HCT116 (cell line): Measurements from ENCODE around the gene NLRP14. TPM values are rescaled to one million over a fixed set of nuclear protein-coding genes. Genes with fewer than 3 reads are reported as not detected.

Source experiments
- ATAC-seq: fragments of 200-7000 bp; cut with Tn5 transposase; 2 replicates; pipeline ENCODE4 v1.9.1; 2020; ENCODE audit warnings: mild to moderate bottlenecking, moderate library complexity
- BruUV-seq: library from RNA; stranded (reverse); fragments of 400-500 nt; replicated peaks from 2 replicates; lab custom pipeline; 2021; lab: Mats Ljungman, UMichigan
- CTCF ChIA-PET: fragments of 300-600 bp; sonication (Branson Sonifier 250); formaldehyde crosslinking; loops from one replicate; lab custom pipeline; 2021; ENCODE audit warnings: antibody characterized with exemption; lab: Charles Lee
- POLR2A ChIA-PET: fragments of 300-600, 350-600 bp; sonication (Branson Sonifier 250); formaldehyde crosslinking; loops from one replicate; lab custom pipeline; 2021; ENCODE audit warnings: antibody characterized with exemption; lab: Charles Lee
- RAD21 ChIA-PET, 2 experiments: fragments of 300-600 bp; sonication (Branson Sonifier 250); formaldehyde crosslinking; loops; one replicate each; lab custom pipeline; 2023; ENCODE audit warnings: low total read pairs in 2 of 2; ENCODE audit not compliant: uncharacterized antibody in 2 of 2, unreplicated experiment in 2 of 2, low non-redundant PET in 1 of 2; lab: Charles Lee
- DNase-seq: peaks from one replicate; pipeline ENCODE4 v3.0.0-alpha.2; 2010; ENCODE audit warnings: low read depth, low spot score
- H2AFZ ChIP-seq: fragments of 200-600 bp; shearing (Covaris generic), sonication (generic); 2 replicates; pipeline ENCODE4 v1.6.1; 2017; ENCODE audit warnings: low read depth, mixed run types, mixed read lengths, antibody characterized with exemption, low read length; ENCODE audit not compliant: poor library complexity, severe bottlenecking
- H3K27ac ChIP-seq: 2 replicates; pipeline ENCODE4 v1.5.1; 2012; ENCODE audit warnings: low read depth, low read length
- H3K27me3 ChIP-seq: fragments of 200-600 bp; sonication (generic); 2 replicates; pipeline ENCODE4 v1.6.1; 2016; ENCODE audit warnings: mixed run types, low read length, mixed read lengths; ENCODE audit not compliant: insufficient read depth
- H3K36me3 ChIP-seq, 2 experiments: fragments of 200-500 bp in 1 of 2; fragments of 200-600 bp in 1 of 2; sonication (Bioruptor generic) in 1 of 2; sonication (generic) in 1 of 2; 2 replicates each; pipeline versions ENCODE4 v1.5.1 to v1.6.1; 2014 to 2016; ENCODE audit warnings: low read length in 2 of 2, inconsistent platforms in 1 of 2, mixed read lengths in 1 of 2, mixed run types in 1 of 2; ENCODE audit not compliant: insufficient read depth in 2 of 2, control insufficient read depth in 1 of 2
- H3K4me1 ChIP-seq, 2 experiments: fragments of 200-600 bp in 1 of 2; sonication (generic) in 1 of 2; 2 replicates each; pipeline versions ENCODE4 v1.5.1 to v1.6.1; 2012 to 2017; ENCODE audit warnings: low read length in 2 of 2, inconsistent platforms in 1 of 2, mild to moderate bottlenecking in 1 of 2, mixed read lengths in 1 of 2, mixed run types in 1 of 2, moderate library complexity in 1 of 2; ENCODE audit not compliant: insufficient read depth in 2 of 2, control insufficient read depth in 1 of 2
- H3K4me2 ChIP-seq: fragments of 200-600 bp; sonication (generic); 2 replicates; pipeline ENCODE4 v1.6.1; 2017; ENCODE audit warnings: mixed run types, low read length, mixed read lengths
- H3K4me3 ChIP-seq, 2 experiments: fragments of 200-600 bp in 1 of 2; sonication (generic) in 1 of 2; replicated peaks in 1 of 2; 2 replicates each; pipeline ENCODE4 v1.5.1; 2011 to 2016; ENCODE audit warnings: low read length in 2 of 2, control low read depth in 1 of 2, low read depth in 1 of 2, mild to moderate bottlenecking in 1 of 2, mixed read lengths in 1 of 2, mixed run types in 1 of 2
- H3K79me2 ChIP-seq: fragments of 200-600 bp; sonication (generic); 2 replicates; pipeline ENCODE4 v1.6.1; 2017; ENCODE audit warnings: mild to moderate bottlenecking, mixed run types, low read length, moderate library complexity, mixed read lengths; ENCODE audit not compliant: insufficient read depth
- H3K9ac ChIP-seq: fragments of 200-600 bp; sonication (generic); 2 replicates; pipeline ENCODE4 v1.6.1; 2016; ENCODE audit warnings: low read length, mixed read lengths
- H3K9me2 ChIP-seq: fragments of 200-600 bp; sonication (generic), shearing (Covaris generic); 2 replicates; pipeline ENCODE4 v1.6.1; 2017; ENCODE audit warnings: mixed run types, mild to moderate bottlenecking, moderate library complexity; ENCODE audit not compliant: insufficient read depth
- H3K9me3 ChIP-seq, 2 experiments: fragments of 200-500 bp in 1 of 2; fragments of 200-600 bp in 1 of 2; sonication (Bioruptor generic) in 1 of 2; sonication (generic) in 1 of 2; 2 replicates each; pipeline ENCODE4 v1.6.1; 2014 to 2017; ENCODE audit warnings: low read length in 2 of 2, mixed read lengths in 2 of 2, inconsistent platforms in 1 of 2, low read depth in 1 of 2, mild to moderate bottlenecking in 1 of 2, mixed run types in 1 of 2, moderate library complexity in 1 of 2; ENCODE audit not compliant: control insufficient read depth in 1 of 2, insufficient read depth in 1 of 2
- H4K20me1 ChIP-seq: fragments of 200-600 bp; sonication (generic), shearing (Covaris generic); 2 replicates; pipeline ENCODE4 v1.6.1; 2017; ENCODE audit warnings: mixed run types, mild to moderate bottlenecking, moderate library complexity; ENCODE audit not compliant: insufficient read depth
- CBX3 ChIP-seq: IDR thresholded peaks from 2 replicates; pipeline ENCODE4 v1.6.1; 2012; ENCODE audit warnings: low read depth
- CEBPB ChIP-seq: IDR thresholded peaks from 2 replicates; pipeline ENCODE4 v1.6.1; 2012; ENCODE audit warnings: low read depth
- EGR1 ChIP-seq: IDR thresholded peaks from 2 replicates; pipeline ENCODE4 v1.6.1; 2012; ENCODE audit warnings: low read depth
- EZH2phosphoT487 ChIP-seq: fragments of 200-600 bp; IDR thresholded peaks from 2 replicates; pipeline ENCODE4 v1.6.1; 2018; ENCODE audit warnings: antibody characterized with exemption, borderline replicate concordance
- POLR2A ChIP-seq: IDR thresholded peaks from 2 replicates; pipeline ENCODE4 v1.7.0; 2011; ENCODE audit warnings: borderline replicate concordance; ENCODE audit not compliant: insufficient read depth, insufficient read length; ENCODE audit errors: extremely low read depth
- RAD21 ChIP-seq: IDR thresholded peaks from 2 replicates; pipeline ENCODE4 v1.6.1; 2012; ENCODE audit warnings: low read depth, mild to moderate bottlenecking
- TCF7L2 ChIP-seq: IDR thresholded peaks from 2 replicates; pipeline ENCODE4 v1.7.0; 2011; ENCODE audit warnings: borderline replicate concordance, inconsistent platforms; ENCODE audit not compliant: insufficient read depth, insufficient read length; ENCODE audit errors: extremely low read depth
- YY1 ChIP-seq: IDR thresholded peaks from 2 replicates; pipeline ENCODE4 v1.6.1; 2011; ENCODE audit warnings: low read length, low read depth, moderate library complexity, mild to moderate bottlenecking; ENCODE audit not compliant: insufficient replicate concordance; ENCODE audit errors: extremely low read depth
- intact Hi-C: fragments of 100-400 bp; cut with micrococcal nuclease; formaldehyde crosslinking; loops from 2 replicates; pipeline ENCODE4 v1.10.0; 2022
- total RNA-seq: library from RNA; stranded (reverse); gene quantifications from one replicate; pipeline ENCODE4 v1.2.1, GENCODE V29; 2021; ENCODE audit not compliant: unreplicated experiment
- TF ChIP-seq, protein P1 (sequence below), 3 experiments: fragments of 200-600 bp in 1 of 3; sonication (generic) in 1 of 3; IDR thresholded peaks in 2 of 3; conservative IDR thresholded peaks in 1 of 3; 2 replicates each; pipeline ENCODE4 v1.5.1; 2012 to 2017; ENCODE audit warnings: low read depth in 2 of 3, low read length in 2 of 3, antibody characterized with exemption in 1 of 3, borderline replicate concordance in 1 of 3, control low read depth in 1 of 3, mild to moderate bottlenecking in 1 of 3, mixed read lengths in 1 of 3, mixed run types in 1 of 3, moderate library complexity in 1 of 3; ENCODE audit not compliant: insufficient read depth in 1 of 3
- TF ChIP-seq, protein P2 (sequence below): IDR thresholded peaks from 2 replicates; pipeline ENCODE4 v1.6.1; 2012; ENCODE audit warnings: low read depth
- TF ChIP-seq, protein P3 (sequence below): IDR thresholded peaks from 2 replicates; pipeline ENCODE4 v1.6.1; 2011; ENCODE audit warnings: mild to moderate bottlenecking, low read length, moderate library complexity; ENCODE audit not compliant: insufficient replicate concordance; ENCODE audit errors: extremely low read depth

Gene NLRP14
- total RNA-seq, 1 experiment from 2014 or later: 0.49 TPM

- no peaks in the 10 kb centered on the region for H3K9me2 ChIP-seq
- H3K4me3 ChIP-seq: no peak overlapping the region
- H3K9ac ChIP-seq: no peak overlapping the region
- H4K20me1 ChIP-seq: no peaks in the 10 kb centered on the region
- no peaks in the 10 kb centered on the region for H3K79me2 ChIP-seq
- H3K27ac ChIP-seq: no peak overlapping the region
- H2AFZ ChIP-seq: no peak overlapping the region
- ChIA-PET CTCF (no interaction called here), POLR2A (no interaction called here), RAD21 (no interaction called here)
- DNase-seq: no peak
- no peak overlapping the region for H3K4me2 ChIP-seq
- no peak for ATAC-seq
- no peaks in the 10 kb centered on the region for H3K27me3 ChIP-seq
- BruUV-seq: no TSS peak
- TF ChIP-seq CEBPB (no peak), EGR1 (no peak), RAD21 (no peak), EZH2phosphoT487 (no peak), YY1 (no peak), POLR2A (no peak), TCF7L2 (no peak), CBX3 (no peak)
- TF ChIP-seq, protein P1, sequence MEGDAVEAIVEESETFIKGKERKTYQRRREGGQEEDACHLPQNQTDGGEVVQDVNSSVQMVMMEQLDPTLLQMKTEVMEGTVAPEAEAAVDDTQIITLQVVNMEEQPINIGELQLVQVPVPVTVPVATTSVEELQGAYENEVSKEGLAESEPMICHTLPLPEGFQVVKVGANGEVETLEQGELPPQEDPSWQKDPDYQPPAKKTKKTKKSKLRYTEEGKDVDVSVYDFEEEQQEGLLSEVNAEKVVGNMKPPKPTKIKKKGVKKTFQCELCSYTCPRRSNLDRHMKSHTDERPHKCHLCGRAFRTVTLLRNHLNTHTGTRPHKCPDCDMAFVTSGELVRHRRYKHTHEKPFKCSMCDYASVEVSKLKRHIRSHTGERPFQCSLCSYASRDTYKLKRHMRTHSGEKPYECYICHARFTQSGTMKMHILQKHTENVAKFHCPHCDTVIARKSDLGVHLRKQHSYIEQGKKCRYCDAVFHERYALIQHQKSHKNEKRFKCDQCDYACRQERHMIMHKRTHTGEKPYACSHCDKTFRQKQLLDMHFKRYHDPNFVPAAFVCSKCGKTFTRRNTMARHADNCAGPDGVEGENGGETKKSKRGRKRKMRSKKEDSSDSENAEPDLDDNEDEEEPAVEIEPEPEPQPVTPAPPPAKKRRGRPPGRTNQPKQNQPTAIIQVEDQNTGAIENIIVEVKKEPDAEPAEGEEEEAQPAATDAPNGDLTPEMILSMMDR (IDR thresholded peaks at IDR 0.05 in 2 of 3, conservative IDR thresholded peaks at IDR 0.05 in 1 of 3; ENCODE audit: borderline replicate concordance in 1 of 3, insufficient read depth in 1 of 3, low read depth in 2 of 3, low read length in 2 of 3): no peak
- TF ChIP-seq, protein P2, sequence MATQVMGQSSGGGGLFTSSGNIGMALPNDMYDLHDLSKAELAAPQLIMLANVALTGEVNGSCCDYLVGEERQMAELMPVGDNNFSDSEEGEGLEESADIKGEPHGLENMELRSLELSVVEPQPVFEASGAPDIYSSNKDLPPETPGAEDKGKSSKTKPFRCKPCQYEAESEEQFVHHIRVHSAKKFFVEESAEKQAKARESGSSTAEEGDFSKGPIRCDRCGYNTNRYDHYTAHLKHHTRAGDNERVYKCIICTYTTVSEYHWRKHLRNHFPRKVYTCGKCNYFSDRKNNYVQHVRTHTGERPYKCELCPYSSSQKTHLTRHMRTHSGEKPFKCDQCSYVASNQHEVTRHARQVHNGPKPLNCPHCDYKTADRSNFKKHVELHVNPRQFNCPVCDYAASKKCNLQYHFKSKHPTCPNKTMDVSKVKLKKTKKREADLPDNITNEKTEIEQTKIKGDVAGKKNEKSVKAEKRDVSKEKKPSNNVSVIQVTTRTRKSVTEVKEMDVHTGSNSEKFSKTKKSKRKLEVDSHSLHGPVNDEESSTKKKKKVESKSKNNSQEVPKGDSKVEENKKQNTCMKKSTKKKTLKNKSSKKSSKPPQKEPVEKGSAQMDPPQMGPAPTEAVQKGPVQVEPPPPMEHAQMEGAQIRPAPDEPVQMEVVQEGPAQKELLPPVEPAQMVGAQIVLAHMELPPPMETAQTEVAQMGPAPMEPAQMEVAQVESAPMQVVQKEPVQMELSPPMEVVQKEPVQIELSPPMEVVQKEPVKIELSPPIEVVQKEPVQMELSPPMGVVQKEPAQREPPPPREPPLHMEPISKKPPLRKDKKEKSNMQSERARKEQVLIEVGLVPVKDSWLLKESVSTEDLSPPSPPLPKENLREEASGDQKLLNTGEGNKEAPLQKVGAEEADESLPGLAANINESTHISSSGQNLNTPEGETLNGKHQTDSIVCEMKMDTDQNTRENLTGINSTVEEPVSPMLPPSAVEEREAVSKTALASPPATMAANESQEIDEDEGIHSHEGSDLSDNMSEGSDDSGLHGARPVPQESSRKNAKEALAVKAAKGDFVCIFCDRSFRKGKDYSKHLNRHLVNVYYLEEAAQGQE: no peak
- TF ChIP-seq, protein P3, sequence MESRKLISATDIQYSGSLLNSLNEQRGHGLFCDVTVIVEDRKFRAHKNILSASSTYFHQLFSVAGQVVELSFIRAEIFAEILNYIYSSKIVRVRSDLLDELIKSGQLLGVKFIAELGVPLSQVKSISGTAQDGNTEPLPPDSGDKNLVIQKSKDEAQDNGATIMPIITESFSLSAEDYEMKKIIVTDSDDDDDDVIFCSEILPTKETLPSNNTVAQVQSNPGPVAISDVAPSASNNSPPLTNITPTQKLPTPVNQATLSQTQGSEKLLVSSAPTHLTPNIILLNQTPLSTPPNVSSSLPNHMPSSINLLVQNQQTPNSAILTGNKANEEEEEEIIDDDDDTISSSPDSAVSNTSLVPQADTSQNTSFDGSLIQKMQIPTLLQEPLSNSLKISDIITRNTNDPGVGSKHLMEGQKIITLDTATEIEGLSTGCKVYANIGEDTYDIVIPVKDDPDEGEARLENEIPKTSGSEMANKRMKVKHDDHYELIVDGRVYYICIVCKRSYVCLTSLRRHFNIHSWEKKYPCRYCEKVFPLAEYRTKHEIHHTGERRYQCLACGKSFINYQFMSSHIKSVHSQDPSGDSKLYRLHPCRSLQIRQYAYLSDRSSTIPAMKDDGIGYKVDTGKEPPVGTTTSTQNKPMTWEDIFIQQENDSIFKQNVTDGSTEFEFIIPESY: no peak
- peaks cover 0 to 5% of the 10 kb centered on the region in 2 experiments; a peak in 1 of 4 replicates for H3K4me1 ChIP-seq
- H3K36me3 ChIP-seq: no peaks in the 10 kb centered on the region
- no peaks in the 10 kb centered on the region for H3K9me3 ChIP-seq
- intact Hi-C loops: no loop called here
Measured at GRCh38 chr11:6992026-6992425, 28.3 kb upstream of the NLRP14 start.
